CD4-positive, alpha-beta T cell treated with Interleukin-6 at 100 ng/mL for 8 hours (primary cell): ENCODE data around the gene FYCO1.

Experiments
- DNase-seq: peaks from one replicate; pipeline ENCODE4 v3.0.0-alpha.2; 2020; ENCODE audit warnings: mixed read lengths, low spot score

FYCO1 gene

DNA sequence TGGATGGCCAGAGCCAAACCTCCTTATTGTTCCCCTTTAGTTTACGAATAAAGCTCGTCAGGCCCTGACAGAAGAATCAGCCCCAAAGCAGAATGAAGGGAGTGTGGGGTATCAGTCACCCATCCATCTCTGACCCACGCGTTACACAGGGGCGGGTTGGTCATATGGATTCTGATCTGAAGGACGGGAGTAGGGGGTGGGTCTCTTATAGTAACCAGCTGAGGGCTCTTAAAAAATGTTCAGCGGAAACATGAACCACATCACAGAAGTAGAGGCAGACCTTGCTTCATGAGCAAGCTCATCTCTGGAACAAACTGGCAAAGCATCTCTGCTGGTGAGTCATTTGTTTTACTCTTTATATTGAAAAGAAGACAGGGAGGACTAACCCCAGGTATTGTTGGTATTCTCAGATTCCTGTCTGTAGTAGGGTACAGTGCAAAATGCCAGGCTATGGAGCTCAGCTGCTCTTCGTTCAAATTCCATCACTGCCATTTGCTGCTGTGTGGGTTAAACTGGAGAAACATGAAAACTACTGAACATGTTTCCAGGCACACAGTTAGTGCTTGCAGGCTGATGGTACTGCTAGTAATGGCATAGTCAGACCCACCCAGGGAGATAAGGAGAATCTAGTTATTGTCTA is 52.3 kb downstream of the FYCO1 start, which contains the start of gene CXCR6:
CXCR6 (plus strand) TSS at position 258 of the 640 bp plus-strand sequence. CDS start 3,018 bp downstream, outside the sequence.
- peak; percentile 74 for DNase-seq

DNA sequence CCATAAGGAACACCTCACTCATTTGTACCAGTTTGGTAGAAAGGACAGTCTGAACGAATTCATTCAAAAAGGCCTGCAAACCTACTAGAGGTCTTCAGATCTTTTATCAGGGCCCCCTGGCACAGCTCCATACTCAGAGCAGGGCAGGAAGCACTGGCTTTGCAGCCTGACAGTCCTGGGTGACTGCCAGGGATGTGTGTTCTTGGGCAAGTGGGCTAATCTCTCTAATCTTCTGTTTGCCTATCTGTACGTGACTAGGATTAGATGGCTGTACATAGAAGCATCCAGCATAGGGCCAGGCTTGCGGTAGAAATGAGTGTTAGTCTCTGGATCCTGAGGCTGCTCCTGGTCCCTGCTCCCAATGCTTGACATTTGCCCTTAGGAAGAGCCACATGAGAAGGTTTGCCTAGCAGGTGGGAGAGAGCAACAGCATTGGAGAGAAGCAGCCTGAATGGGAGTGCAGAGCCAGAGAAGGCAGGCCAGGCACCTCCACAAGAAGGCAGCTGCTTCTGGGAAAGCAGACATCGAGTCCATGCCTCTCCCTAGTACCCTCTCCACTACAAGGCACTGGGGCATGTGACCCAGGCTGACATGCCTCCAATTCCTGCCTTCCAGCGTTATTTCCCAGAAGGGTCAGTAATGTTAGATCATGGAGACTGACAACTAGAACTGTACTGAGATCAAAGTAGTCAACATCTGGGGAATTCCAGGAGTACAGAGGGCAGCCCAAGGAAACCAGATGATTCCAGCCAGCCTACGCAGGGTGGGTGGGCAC is 53.4 kb downstream of the FYCO1 start:
- DNase-seq, result no peak

DNA sequence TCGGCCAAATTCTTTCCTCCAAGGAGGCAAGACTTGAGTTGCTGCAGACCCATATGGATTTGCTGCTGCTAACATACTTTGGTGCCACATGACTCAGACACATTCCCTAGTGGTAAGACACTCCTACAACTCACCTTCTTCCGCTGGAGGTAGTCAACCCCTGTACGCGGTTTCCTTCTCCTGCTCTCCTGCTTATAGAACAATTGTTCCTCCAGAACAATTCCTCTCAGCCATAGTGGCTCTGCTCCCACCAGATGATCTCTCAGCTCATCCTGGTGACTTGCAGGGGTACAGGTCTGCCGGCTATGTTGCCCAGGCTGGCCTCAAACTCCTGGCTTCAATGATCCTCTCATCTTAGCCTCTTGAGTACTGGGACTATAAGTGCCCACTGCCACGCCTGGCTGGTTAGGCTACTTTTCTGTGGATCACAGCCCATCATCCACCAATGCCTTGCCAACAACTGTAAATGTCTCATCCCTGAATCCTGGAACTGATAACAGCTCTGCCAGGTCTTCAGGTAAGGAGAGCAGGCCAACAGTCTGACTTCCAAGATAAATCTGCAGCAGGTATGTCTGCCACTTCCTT is 54.8 kb downstream of the FYCO1 start:
- DNase-seq, result no peak

DNA sequence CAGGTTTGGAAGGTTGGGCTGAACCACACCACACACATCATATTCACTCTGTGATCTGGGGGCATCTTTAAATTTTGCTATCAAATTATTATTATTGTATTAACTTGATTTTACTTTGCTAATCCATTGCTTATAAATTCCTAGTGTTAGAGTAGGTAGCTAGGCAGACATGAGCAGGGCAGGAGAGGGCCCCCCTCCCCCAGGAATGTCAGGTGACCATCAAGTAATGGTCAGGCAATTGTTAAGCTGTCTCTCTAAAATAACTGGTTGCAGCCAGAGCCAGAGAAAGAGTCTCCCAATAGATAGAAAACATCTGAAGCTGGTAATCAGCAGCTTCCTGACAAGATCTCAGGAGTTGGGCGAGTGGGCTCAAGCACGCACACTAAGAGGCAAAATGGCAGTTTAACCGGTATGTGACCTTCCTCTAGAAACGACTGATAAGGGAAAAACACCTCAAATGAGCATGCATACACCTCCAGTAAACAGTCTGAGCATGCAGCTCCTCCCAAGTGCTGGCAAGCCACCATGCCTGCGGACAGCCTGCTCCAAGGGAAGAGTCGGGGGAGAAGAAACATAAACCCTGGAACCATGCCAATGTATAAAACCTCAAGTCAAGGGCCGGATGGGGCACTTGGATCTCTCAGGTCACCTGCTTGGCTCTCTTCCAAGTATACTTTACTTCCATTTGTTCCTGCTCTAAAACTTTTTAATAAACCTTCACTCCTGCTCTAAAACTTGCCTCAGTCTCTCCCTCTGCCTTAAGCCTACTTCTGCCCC is 55.4 kb downstream of the FYCO1 start:
- DNase-seq, result no peak

DNA sequence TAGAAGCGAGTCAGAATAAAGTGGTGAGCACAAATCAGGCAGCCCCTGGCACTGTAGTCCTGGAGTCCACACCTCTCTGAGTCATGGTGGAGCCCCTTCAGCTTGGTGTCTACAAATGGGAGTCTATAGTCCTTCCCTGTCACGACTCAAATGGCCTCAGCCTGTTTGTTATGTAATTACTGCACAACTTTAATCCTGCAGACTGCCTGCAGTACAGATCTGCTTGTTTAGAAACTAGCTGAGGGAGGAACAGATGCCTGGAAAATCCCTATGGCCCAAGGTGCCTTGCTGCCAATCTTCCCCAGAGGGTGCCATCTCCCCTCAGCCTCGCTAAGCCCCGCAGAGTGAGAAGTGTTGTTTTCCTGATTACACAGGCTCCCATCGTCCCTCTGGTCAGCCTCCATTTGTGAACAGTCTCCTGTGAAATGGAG is 56.3 kb downstream of the FYCO1 start:
- DNase-seq, result no peak

DNA sequence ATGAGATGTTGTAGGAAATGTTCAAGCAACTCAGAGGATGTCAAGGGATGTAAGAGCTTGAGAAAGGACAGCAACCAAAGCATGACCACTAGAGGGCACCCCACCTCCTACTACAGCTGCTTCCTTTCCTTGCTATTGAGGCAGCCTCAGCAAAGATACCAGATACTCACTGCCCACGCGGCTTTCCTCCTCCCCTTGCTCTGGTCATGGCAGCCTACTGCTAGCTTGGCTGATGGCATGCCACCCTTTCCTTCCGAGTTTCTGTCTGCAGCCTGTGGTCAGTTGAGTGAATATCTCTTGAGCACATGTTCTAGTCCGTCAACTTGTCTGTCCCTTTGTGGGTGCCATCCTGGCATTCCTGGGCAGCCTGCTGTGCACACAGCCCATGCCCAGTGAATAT is 56.8 kb downstream of the FYCO1 start:
- peak; percentile 88 for DNase-seq

DNA sequence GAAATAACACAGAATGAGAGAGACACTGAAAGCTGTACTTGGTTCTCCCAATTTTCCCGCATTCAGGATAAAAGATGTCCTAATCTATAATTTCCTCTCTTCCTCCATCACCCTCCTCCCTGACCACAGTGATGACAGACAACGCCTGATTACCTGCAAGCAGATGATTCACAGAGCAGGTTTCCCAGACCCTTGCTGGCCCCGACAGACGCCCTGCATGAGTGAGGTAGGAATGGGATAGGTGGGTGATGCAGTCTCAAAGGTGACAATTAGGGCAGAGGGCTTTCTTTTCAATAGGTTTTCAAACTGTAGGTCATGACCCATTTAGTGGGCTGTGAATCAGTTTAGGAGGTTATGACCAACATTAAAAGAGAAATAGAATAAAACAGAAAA is 57.6 kb downstream of the FYCO1 start:
- no peak for DNase-seq

DNA sequence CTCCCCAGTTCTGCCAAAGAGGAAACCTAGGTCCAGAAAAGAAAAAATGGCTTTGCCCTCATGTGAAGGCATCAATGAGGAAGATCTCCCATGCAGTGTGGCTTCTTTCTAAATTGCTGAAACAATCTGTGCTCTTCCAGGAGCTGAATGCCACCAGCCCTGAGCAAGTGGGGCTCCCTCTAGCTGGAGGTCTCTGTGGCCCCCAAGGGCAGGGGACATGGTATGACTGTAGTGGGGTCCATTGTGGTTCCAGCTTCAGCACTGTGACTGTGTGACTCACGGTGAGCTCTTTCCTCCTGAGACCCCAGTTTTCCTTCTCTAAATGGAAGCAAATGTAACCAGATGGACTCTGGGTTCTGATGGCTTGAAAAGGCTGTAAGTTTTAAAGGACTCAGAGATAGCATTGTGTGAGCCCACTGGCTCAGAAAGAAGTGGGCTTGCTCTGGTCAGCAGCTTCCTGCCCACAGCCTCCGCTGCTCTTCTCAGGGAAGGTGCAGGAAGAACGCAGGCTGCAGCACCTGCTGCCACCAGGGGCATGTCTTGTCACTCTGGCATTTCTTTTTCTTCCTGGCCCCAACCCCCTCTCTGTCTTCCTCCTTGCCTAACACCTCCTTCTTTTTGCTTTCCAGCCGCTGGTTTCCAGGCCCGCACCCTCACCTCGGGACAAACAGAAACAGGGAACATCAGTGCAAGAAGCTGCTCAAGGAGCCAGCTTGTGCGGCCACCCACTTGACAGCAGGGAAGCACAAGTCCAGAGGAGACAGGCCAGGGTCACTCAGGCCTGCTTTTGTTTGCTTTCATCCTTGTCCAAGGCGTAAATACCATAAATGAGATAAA is 58.2 kb downstream of the FYCO1 start:
- DNase-seq, result no peak

DNA sequence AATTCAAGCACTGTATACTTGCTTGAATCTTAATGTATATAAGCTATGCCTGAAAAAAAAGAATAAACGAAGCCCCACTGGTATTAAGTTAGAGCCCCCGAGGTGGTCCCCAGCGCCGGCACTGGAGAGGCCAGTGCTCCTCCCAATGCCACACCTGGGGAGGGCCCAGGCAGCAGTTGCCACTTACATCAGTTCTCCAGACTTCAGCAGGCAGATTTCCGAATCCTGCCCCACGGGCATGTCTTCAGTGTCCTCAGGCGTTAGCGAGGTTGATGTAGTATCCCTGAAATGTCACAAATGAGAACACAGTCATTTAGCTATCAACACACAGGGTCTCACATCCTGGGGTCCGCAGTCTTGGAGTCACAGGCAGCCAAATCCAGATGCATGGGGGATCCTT is 59.4 kb downstream of the FYCO1 start:
- DNase-seq, result no peak

DNA sequence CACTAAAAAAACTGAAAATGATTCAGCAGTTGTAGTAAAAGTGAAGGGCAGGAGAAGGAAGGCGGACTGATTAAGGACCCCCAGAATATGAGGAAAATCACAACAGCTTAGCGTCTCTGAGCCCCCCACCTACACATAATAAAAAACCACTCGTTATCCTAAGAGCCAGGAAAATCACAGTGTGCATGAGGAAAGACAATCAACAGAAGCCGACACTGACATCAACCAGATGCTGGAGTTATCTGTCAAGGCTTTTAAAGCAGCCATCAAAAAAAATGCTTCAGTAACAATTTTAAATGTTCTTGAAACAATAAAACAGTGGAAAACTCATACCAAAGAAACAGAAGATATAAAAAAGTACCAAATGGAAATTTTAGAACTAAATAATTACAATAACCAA is 62.0 kb downstream of the FYCO1 start:
- no peak for DNase-seq

DNA sequence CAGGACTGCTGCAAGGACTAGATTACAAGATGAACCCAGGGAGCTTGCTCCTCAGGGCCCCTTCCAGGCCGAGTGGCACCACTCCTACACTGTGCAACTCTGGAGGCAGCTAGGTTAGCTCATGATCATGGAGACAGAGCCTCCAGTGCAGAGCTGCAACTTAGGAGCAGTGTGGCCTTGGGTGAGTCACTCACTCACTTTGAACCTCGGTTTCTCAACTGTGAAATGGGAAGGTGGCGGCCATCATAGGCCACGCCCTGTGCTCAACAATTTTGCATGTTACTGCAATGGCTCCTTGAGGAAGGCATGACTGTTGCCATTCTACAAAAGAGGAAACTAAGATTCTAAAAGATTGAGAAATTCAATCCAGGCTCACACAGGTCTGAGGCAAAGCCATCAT is 63.5 kb downstream of the FYCO1 start:
- DNase-seq, result no peak

DNA sequence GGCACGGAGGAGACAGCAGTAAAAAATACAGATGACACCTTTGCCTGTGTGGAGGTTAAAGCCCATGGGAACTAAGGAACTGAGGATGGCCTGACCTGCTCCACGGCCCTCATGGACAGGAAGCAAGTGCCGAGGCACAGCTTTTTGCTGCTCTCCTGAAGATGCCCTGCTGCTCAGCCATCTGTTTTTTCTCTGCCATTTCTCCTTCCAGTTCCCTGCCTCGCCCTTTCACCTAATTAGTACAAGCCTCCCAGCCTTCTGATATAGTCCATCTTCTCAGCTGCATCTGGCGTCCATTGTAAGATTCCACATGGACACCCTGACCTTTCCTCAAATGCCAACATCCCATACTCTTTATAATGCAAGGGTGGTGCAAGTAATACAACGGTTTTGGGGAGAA is 64.1 kb downstream of the FYCO1 start:
- no peak for DNase-seq

DNA sequence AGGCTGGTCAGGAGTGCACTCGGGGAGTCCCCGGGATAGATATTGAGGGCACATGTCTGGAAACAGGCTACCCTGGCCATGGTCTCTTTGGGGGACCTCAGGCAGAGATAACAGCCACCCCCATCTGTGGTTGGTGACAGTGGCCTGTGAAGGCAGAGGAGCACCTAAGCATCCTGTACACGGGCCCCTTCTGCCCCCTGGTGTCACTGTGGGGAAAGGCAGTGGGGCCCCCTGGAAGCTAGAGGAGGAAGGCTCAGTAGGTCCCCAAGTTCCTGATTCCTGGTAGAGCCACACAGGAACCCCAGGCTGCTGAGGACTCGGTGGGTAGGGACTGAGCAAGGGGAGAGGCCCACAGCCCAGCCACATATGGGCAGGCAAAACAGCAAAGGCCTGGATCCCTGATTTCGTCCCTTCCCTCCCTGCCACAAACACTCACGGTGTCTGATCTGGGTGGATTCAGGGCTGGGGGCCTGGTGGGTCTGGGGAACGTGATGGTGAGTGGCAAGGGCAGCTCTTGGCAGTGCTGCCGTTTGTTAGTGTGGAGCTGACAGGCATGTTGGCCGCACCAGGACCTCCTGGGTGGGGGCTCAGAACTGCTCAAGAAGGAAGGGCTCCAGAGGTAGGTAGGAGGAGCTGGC is 66.5 kb downstream of the FYCO1 start:
- DNase-seq, result peak; percentile 55

DNA sequence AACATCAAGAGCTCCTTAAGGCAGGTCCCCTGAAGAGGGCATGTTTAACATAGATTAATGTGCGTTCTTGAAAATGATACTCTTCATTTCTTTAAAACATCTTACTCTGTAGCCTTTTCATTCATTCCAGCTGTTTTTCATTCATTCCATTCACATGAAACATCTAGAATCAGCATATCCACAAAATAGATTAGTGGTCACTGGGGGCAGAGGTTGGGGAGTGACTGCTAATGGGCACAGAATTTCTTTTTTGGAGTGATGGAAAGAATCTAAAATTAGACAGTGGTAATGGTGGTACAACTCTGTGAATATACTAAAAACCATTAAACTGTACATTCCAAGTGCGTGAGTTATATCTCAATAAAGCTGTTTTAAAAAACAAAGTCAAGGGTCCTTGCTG is 67.7 kb downstream of the FYCO1 start:
- no peak for DNase-seq

DNA sequence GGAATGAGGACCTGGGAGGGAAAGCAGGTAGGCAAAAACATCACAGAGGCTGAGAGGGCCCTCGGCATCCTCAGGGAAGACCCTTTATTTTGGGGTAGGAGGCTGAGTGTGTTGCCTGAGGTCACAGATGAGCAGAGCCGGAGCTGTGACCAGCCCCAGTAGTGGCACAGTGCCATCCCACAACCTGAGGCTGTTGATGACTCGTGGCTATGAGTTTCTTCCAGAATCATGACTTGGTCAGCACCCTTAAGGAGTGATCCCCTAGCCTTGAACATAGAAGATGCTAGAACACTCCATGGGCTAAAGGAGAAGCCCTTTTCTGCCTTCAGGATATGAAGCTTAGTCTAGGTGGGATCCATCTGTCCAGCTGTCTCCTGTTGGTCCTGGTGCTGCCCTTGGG is 71.9 kb downstream of the FYCO1 start:
- DNase-seq, result no peak

DNA sequence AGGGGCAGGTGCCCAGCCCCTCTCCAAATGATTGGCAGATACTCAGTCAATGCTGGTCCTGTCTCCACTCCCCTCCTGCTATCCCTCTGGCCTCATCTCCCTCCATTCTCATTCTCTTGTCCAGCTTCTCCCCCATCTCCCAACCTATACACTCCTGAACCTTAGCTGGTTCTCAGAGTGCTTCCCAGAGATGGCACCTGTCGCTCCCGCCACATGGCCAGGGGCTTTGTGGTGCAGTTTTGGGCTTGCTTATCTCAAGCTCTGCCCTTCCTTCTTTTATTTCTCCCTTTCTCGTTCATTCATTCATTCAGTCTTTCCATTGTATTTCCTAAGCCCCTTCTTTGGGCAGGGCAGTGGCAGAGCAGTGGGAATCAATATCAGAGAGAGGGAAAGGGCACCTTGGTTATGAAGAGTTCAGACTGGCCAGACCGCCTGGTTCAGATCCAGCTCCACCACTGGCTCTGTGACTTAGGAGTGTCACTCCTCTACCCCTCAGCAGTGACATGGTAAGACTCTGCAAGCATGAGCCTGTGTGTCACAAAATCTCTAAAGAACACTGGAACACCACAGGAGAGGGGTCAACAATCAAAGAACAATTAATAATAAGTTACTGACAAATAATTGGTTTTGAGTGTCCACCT is 72.6 kb downstream of the FYCO1 start:
- DNase-seq, result no peak

DNA sequence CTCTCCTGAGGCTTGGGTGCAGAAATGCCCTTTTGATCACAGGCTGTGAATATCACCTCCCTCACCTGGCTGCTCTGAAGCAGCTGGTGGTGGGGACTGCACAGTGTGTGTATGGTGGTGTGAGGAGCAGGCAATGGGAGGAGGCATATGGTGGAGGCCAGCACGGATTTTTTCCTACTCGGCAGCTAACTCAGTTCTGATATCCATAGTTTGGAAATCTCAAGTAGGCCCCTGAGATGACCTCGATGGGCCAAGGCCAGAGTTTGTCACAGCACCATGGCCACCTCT is 73.6 kb downstream of the FYCO1 start:
- no peak for DNase-seq

DNA sequence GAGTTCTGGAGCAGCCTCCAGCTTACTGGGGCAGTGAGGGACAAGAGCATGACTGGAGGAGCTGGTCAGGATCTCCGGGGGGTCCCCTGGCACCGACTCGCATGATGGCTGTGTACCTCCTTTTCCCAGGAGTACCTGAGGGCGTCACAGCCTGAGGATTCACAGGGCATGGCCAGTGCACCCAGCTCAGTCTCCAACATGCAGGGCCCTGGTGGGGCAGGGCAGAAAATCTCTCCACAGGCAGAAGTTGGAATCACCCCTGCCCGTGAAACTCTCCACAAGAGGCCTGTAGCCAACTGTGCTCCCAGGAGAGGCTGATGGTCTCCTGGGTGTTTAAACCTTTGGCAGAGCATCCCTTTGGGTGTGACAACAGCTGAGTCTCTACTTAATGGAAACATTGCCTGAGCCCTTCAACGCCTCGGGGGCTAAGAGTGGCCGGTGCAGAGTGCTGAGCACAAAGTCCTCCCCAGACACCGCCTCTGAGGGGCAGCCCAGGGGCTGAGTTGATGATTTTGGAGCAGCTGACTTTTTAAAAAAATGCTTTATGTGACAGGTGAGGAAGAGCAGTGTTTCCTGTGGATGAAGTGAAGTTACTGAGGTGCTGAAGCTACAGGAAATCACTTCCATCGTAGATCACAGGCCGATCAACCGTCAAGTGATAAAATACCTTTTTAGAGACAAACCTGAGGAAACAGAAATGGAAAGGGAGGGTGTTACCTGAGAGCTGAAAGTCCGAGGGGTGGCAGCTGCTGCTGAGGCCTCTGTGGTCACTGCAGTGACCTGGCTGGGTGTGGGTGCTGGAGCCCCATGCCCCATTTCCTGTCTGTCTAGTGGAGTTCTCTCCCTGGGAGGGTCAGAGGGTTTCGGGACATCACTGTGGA is 74.2 kb downstream of the FYCO1 start:
- no peak for DNase-seq

DNA sequence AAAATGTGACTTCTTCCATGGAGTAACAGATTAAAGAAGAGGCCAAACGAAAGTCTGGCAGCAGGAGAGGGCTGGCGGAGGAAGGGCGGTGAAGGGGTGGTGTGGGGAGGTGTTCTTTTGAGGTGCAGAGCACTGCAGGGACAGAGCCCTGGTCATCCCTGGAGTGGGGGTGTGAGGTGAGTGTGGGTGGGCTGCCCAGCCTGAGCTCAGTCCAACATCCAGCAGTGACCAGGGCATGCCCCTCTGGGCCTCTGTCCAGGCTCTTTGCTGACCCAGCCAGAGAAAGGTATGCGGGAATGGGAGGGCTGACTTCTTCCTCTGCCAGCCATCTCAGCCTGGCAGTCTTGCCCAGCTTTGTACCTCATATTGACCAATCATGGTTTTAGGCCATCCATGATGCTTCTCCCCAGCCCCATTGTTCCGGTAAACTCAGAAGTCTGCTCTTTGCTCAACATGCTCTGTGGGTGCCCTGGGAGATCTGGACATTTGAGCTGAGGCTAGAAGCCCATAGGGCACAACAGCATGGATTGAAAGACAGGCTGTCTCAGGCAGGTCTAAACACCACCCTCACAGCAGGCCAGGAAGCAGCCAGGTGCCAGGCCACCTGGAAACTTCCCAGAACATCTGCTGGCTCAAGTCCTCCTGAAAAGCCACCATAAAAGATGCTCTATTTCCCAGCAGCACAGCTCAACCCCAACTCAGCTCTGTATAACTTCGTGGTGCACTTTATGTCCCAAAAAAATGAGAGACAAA is 78.3 kb downstream of the FYCO1 start:
- no peak for DNase-seq
